Panc1 (cell line): ENCODE data around the gene TERT.

Source experiments
- CTCF ChIP-seq: fragments of 450-650 bp; IDR thresholded peaks from 2 replicates; pipeline ENCODE4 v1.5.1; 2017; ENCODE audit warnings: mild to moderate bottlenecking
- POLR2AphosphoS5 ChIP-seq: IDR thresholded peaks from 2 replicates; pipeline ENCODE4 v1.6.1; 2012; ENCODE audit warnings: mild to moderate bottlenecking, low read depth, low read length, moderate library complexity
- REST ChIP-seq, 2 experiments: IDR thresholded peaks; 2 replicates each; pipeline ENCODE4 v1.6.1; 2011 to 2012; ENCODE audit warnings: low read depth in 2 of 2, control low read depth in 1 of 2, low read length in 1 of 2, mild to moderate bottlenecking in 1 of 2, moderate library complexity in 1 of 2; ENCODE audit not compliant: insufficient read depth in 1 of 2
- SIN3A ChIP-seq: IDR thresholded peaks from 2 replicates; pipeline ENCODE4 v1.6.1; 2012; ENCODE audit warnings: low read depth, mild to moderate bottlenecking, low read length, moderate library complexity, borderline replicate concordance; ENCODE audit not compliant: insufficient read depth
- TCF7L2 ChIP-seq: IDR thresholded peaks from 2 replicates; pipeline ENCODE4 v1.6.1; 2011; ENCODE audit warnings: mild to moderate bottlenecking, low read depth, low read length, inconsistent platforms

GRCh38 chr5:1217596-1218206, 77.2 kb downstream of the TERT start:
- no peak for TF ChIP-seq CTCF
- TF ChIP-seq REST (IDR thresholded peaks at IDR 0.05; ENCODE audit: insufficient read depth in 1 of 2, low read depth in 2 of 2, low read length in 1 of 2), result no peak
- TF ChIP-seq SIN3A, result no peak
- no peak for TF ChIP-seq TCF7L2
- no peak for TF ChIP-seq POLR2AphosphoS5
